Measurements from ENCODE around the gene DNAH2.

DNAH2 gene

DNA sequence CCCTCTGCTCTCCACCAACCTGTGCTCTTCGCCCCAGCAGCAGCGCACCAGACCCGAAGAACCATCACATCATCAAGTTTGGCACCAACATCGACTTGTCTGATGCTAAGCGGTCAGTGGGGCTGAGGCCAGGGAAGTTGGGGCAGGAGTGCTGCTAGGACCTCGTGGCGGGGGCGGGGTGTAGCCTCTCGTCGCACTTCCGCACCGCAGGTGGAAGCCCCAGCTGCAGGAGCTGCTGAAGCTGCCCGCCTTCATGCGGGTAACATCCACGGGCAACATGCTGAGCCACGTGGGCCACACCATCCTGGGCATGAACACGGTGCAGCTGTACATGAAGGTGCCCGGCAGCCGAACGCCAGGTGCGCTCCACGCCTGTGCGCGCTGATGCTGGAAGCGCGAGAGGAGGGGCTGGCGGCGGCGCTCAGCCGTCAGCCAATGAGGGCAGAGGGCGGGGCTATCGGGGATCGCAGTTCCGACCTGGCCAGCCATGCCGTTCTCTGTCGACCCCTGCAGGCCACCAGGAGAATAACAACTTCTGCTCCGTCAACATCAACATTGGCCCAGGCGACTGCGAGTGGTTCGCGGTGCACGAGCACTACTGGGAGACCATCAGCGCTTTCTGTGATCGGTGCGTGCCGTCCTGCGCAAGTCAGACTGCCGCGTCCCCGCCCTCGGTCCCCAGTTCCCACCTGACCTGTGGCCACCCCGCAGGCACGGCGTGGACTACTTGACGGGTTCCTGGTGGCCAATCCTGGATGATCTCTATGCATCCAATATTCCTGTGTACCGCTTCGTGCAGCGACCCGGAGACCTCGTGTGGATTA is 134.1 kb downstream of the DNAH2 start (continued):
- TF ChIP-seq ZNF513 (tag by site-specific recombination; IDR thresholded peaks at IDR 0.05) = no peak
- TF ChIP-seq, protein P1, sequence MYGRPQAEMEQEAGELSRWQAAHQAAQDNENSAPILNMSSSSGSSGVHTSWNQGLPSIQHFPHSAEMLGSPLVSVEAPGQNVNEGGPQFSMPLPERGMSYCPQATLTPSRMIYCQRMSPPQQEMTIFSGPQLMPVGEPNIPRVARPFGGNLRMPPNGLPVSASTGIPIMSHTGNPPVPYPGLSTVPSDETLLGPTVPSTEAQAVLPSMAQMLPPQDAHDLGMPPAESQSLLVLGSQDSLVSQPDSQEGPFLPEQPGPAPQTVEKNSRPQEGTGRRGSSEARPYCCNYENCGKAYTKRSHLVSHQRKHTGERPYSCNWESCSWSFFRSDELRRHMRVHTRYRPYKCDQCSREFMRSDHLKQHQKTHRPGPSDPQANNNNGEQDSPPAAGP (tag by site-specific recombination; IDR thresholded peaks at IDR 0.05) = no peak; the same call in 1 of the 2 replicates
- TF ChIP-seq SP2 (tag by site-specific recombination; IDR thresholded peaks at IDR 0.05) = peak; percentile 55
- no peak for TF ChIP-seq ZNF114 (tag by site-specific recombination; IDR thresholded peaks at IDR 0.05)
- TF ChIP-seq ZNF404 (tag by site-specific recombination; IDR thresholded peaks at IDR 0.05) = no peak
- no peak for TF ChIP-seq ZNF394 (tag by site-specific recombination; IDR thresholded peaks at IDR 0.05; ENCODE audit: borderline replicate concordance)
- 0 out of 2 replicates have a peak, but pooled peaks have one; percentile 11 for TF ChIP-seq SP7 (tag by site-specific recombination; IDR thresholded peaks at IDR 0.05)
- TF ChIP-seq ZNF174 (tag by site-specific recombination; IDR thresholded peaks at IDR 0.05) = no peak
- no peak for TF ChIP-seq ZNF629 (tag by site-specific recombination; IDR thresholded peaks at IDR 0.05)
- TF ChIP-seq ZNF426 (tag by site-specific recombination; IDR thresholded peaks at IDR 0.05) = no peak
- no peak for TF ChIP-seq BCL6B (tag by site-specific recombination; IDR thresholded peaks at IDR 0.05)
- TF ChIP-seq ZNF335 (tag by site-specific recombination; conservative IDR thresholded peaks at IDR 0.05) = peak; percentile 28; the same call in 1 of the 2 replicates
- TF ChIP-seq YY2 (tag by site-specific recombination; IDR thresholded peaks at IDR 0.05) = no peak
- no peak for TF ChIP-seq EGR2 (tag by site-specific recombination; IDR thresholded peaks at IDR 0.05; ENCODE audit: low read depth)
- no peak for TF ChIP-seq ZNF266 (tag by site-specific recombination; IDR thresholded peaks at IDR 0.05; ENCODE audit: low read depth)
- no peak for TF ChIP-seq ZNF785 (tag by site-specific recombination; IDR thresholded peaks at IDR 0.05)
- TF ChIP-seq ZBTB26 (tag by site-specific recombination; optimal IDR thresholded peaks at IDR 0.05) = peak; percentile 46
- TF ChIP-seq GFI1B (tag by site-specific recombination; IDR thresholded peaks at IDR 0.05) = no peak
- TF ChIP-seq PRDM2 (tag by site-specific recombination; IDR thresholded peaks at IDR 0.05; ENCODE audit: borderline replicate concordance) = no peak
- no peak for TF ChIP-seq ZNF830 (tag by site-specific recombination; IDR thresholded peaks at IDR 0.05; ENCODE audit: low read depth)
- peak; percentile 31; the same call in 1 of the 2 replicates for TF ChIP-seq ZNF654 (tag by site-specific recombination; IDR thresholded peaks at IDR 0.05; ENCODE audit: low read depth)
- no peak for TF ChIP-seq ZNF701 (tag by site-specific recombination; IDR thresholded peaks at IDR 0.05)
- no peak for TF ChIP-seq ZNF155 (tag by site-specific recombination; IDR thresholded peaks at IDR 0.05)
- no peak for TF ChIP-seq ZNF391 (tag by site-specific recombination; IDR thresholded peaks at IDR 0.05; ENCODE audit: borderline replicate concordance, low read depth)
- TF ChIP-seq ZNF169 (tag by site-specific recombination; IDR thresholded peaks at IDR 0.05) = 0 out of 2 replicates have a peak, but pooled peaks have one; percentile 10
- TF ChIP-seq ZBTB6 (tag by site-specific recombination; IDR thresholded peaks at IDR 0.05) = no peak
- peak; percentile 20; the same call in 1 of the 2 replicates for TF ChIP-seq KLF10 (tag by site-specific recombination; IDR thresholded peaks at IDR 0.05)

All from HEK293 (cell line).